Ovary (tissue), 9 donors: ENCODE results near the gene NKAPL. TPM values are rescaled to one million over a fixed set of nuclear protein-coding genes. Genes with fewer than 3 reads are reported as not detected.

Experiments
- DNase-seq, 5 donors: peaks; one replicate each; pipeline ENCODE4 v3.0.0-alpha.2; 2019 to 2020
- H3K27ac ChIP-seq, 2 donors: fragments of 200-600 bp; one replicate each; pipeline versions ENCODE4 v1.5.1 to v1.8.0; 2019 to 2022
- H3K27me3 ChIP-seq: fragments of 200-600 bp; one replicate; pipeline ENCODE4 v1.8.0; 2022
- H3K36me3 ChIP-seq: fragments of 200-600 bp; sonication (generic); one replicate; pipeline ENCODE4 v1.5.1; 2019
- H3K4me1 ChIP-seq: one replicate; pipeline ENCODE4 v1.8.1; 2013; ENCODE audit warnings: mild to moderate bottlenecking, moderate library complexity; ENCODE audit not compliant: insufficient read depth
- H3K4me3 ChIP-seq: fragments of 200-600 bp; sonication (generic); one replicate; pipeline ENCODE4 v1.5.1; 2017
- H3K9me3 ChIP-seq, 2 donors: fragments of 200-600 bp in 1 of 2; sonication (generic) in 1 of 2; one replicate each; pipeline versions ENCODE4 v1.5.1 to v1.8.1; 2013 to 2019; ENCODE audit warnings: mild to moderate bottlenecking in 1 of 2, moderate library complexity in 1 of 2
- EP300 ChIP-seq: sonication (generic); formaldehyde crosslinking; IDR thresholded peaks from one replicate; pipeline ENCODE4 v1.6.1; 2017; ENCODE audit warnings: antibody characterized with exemption
- POLR2A ChIP-seq: fragments of 450-650 bp; IDR thresholded peaks from one replicate; pipeline ENCODE4 v1.6.1; 2017; ENCODE audit warnings: antibody characterized with exemption, mild to moderate bottlenecking, moderate library complexity
- WGBS, 3 donors: extraction: QIAGEN DNeasy Blood & Tissue Kit in 1 of 3; methylation state at CpG; one replicate each; pipeline versions ENCODE4 v1.1.5 to v1.1.7; 2013 to 2017; 5-methylcytosine and 5-hydroxymethylcytosine counted together
- intact Hi-C, 4 donors: fragments of 100-400 bp; cut with DNase I; formaldehyde crosslinking; loops; one replicate each; pipeline versions ENCODE4 v1.11.0 to v1.15.1; 2022 to 2023
- polyA plus RNA-seq, 2 donors: library from polyadenylated mRNA; stranded (reverse); fragments of 200-250 nt in 1 of 2; fragments of 350-450 nt in 1 of 2; fragmentation: Illumina TruSeq in 1 of 2; extraction: RNeasy Lipid Tissue Mini Kit (QIAGEN cat#74804) in 1 of 2; gene quantifications; one replicate each; pipeline ENCODE4 v1.2.3, GENCODE V29; 2013 to 2014
- total RNA-seq, 7 donors: library from RNA; depleted of rRNA in 2 of 7; stranded (reverse); fragments of >200 nt in 2 of 7; fragmentation: NEBNext Ultra II Directional in 3 of 7; extraction: Animal tissue kit (Norgen Biotek cat#: 25700) in 3 of 7; gene quantifications; one replicate each; pipeline versions ENCODE4 v1.1.0 to v1.2.4, GENCODE V29; 2016 to 2023
- TF ChIP-seq, protein P1 (sequence below), 3 donors: fragments of 450-650 bp in 2 of 3; fragments of 200-600 bp in 1 of 3; IDR thresholded peaks; one replicate each; pipeline versions ENCODE4 v1.5.1 to v1.8.0; 2016 to 2022; ENCODE audit warnings: antibody characterized with exemption in 3 of 3, mild to moderate bottlenecking in 1 of 3
- donor health status: DM: no; HTN: no; CAD: no; lungs with moderate emphysema.
- donor health status: DM: no; HTN: no; CAD: no.
- donor health status: Bipolar disorder and iron deficiency.
- donor health status: DM: yes; HTN: yes; CAD: no.
- donor health status: DM: no; HTN: no; CAD: no.
- donor health status: DM: yes; HTN: yes; CAD: no.

NKAPL gene
- total and polyA plus RNA-seq, 9 donors: 0.34 to 2.4 (median 1.6) TPM

GRCh38 chr6:28257042-28257441 is 2.1 kb upstream of the NKAPL start:
- intact Hi-C loops: loop anchor here in 2 of 4 donors (10.0 kb wide), 1 partner anchor 98 kb away; no protein-coding TSS in a partner anchor
- TF ChIP-seq POLR2A (no peak), EP300 (no peak)
- TF ChIP-seq, protein P1, sequence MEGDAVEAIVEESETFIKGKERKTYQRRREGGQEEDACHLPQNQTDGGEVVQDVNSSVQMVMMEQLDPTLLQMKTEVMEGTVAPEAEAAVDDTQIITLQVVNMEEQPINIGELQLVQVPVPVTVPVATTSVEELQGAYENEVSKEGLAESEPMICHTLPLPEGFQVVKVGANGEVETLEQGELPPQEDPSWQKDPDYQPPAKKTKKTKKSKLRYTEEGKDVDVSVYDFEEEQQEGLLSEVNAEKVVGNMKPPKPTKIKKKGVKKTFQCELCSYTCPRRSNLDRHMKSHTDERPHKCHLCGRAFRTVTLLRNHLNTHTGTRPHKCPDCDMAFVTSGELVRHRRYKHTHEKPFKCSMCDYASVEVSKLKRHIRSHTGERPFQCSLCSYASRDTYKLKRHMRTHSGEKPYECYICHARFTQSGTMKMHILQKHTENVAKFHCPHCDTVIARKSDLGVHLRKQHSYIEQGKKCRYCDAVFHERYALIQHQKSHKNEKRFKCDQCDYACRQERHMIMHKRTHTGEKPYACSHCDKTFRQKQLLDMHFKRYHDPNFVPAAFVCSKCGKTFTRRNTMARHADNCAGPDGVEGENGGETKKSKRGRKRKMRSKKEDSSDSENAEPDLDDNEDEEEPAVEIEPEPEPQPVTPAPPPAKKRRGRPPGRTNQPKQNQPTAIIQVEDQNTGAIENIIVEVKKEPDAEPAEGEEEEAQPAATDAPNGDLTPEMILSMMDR (IDR thresholded peaks at IDR 0.05): no peak
- 0% methylated on average over 1 of the region's 1 CpG for WGBS, 3 donors

GRCh38 chr6:28263922-28264321 is 4.8 kb downstream of the NKAPL start:
- no peak for DNase-seq
- Histone ChIP-seq H3K27ac (no peak overlapping the region), H3K9me3 (no peaks in the 10 kb centered on the region), H3K36me3 (no peaks in the 10 kb centered on the region), H3K4me1 (peaks cover 1% of the 10 kb centered on the region), H3K27me3 (no peaks in the 10 kb centered on the region), H3K4me3 (no peak overlapping the region)
- intact Hi-C loops: loop anchor here in 1 of 4 donors (10.0 kb wide), 1 partner anchor 91 kb away; no protein-coding TSS in a partner anchor
- TF ChIP-seq POLR2A (no peak), EP300 (no peak)
- TF ChIP-seq, protein P1 (IDR thresholded peaks at IDR 0.05): no peak
- 52 to 63% (median 60%) methylated on average over 2 of the region's 2 CpGs for WGBS, 3 donors

More at GRCh38 chr6:28257042-28257441, 2.1 kb upstream of the NKAPL start:
- DNase-seq: no peak
- Histone ChIP-seq H3K27ac (no peak overlapping the region), H3K27me3 (no peaks in the 10 kb centered on the region), H3K4me1 (peaks cover 5% of the 10 kb centered on the region), H3K36me3 (no peaks in the 10 kb centered on the region), H3K4me3 (no peak overlapping the region), H3K9me3 (no peaks in the 10 kb centered on the region)

DNA sequence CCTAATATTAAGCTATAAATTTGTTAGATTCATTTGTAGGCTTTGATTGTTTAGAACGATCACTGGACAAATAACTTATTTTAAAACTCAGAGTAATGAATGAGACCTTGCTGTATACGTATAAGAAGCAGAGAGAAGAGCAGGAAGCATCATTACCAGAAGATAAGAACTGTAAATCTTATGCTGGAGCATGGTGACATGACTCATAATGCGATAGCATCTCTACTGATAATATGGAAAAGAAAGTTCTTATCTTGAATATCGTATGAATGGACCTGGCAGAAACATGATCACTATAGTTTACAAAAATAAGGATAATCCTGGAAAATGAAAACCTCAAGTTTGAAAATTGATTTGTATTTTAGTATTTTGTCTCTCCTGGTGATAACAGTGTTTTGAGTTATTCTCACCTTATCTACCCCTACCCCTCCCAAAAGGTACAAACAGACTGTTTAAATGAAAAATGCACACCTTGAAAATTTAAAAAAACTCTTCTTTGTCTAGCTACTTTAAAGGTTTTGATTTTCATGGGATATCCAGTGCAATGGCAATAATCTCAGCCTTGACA is 5.8 kb downstream of the NKAPL start:
- TF ChIP-seq EP300 (no peak), POLR2A (no peak)
- TF ChIP-seq, protein P1 (IDR thresholded peaks at IDR 0.05): no peak
- no peaks in the 10 kb centered on the region for H3K36me3 ChIP-seq
- no peaks in the 10 kb centered on the region for H3K27me3 ChIP-seq
- intact Hi-C loops: loop anchor here in 1 of 4 donors (10.0 kb wide), 1 partner anchor 90 kb away; no protein-coding TSS in a partner anchor
- no peaks in the 10 kb centered on the region for H3K9me3 ChIP-seq
- WGBS, 3 donors: 57 to 60% (median 58%) methylated on average over 4 of the region's 4 CpGs
- DNase-seq: no peak
- no peak overlapping the region for H3K27ac ChIP-seq
- H3K4me1 ChIP-seq: peaks cover 1% of the 10 kb centered on the region
- no peak overlapping the region for H3K4me3 ChIP-seq

- Histone ChIP-seq H3K9me3 (no peaks in the 10 kb centered on the region), H3K36me3 (no peaks in the 10 kb centered on the region), H3K27ac (peak overlapping the region in 1 of 2 donors; percentile 77), H3K4me1 (peaks cover 1% of the 10 kb centered on the region), H3K27me3 (no peaks in the 10 kb centered on the region), H3K4me3 (peak overlapping the region; percentile 86)
- no peak for DNase-seq
- 0 to 3% (median 2%) methylated on average over 5 of the region's 5 CpGs for WGBS, 3 donors
- intact Hi-C loops: loop anchor here in 1 of 4 donors (10.0 kb wide), 1 partner anchor 88 kb away; no protein-coding TSS in a partner anchor
- TF ChIP-seq, protein P1 (IDR thresholded peaks at IDR 0.05): no peak
- TF ChIP-seq POLR2A: no peak
- no peak for TF ChIP-seq EP300
These were observed 7.5 kb downstream of the NKAPL start for GRCh38 chr6:28266563-28266961.
